GM19395 (cell line): Measurements from ENCODE around the gene JPH2.
"Not testable (repeated sequence)": the region's sequence is repeated elsewhere in the genome, so short reads cannot be mapped to it uniquely, and the experiment has no call there.

Experiments used
- ATAC-seq: cut with Tn5 transposase; IDR thresholded peaks from one replicate; pipeline ENCODE4 v1.9.1; 2021; ENCODE audit warnings: mild to moderate bottlenecking, moderate library complexity; ENCODE audit not compliant: unreplicated experiment

The JPH2 gene

GRCh38 chr20:44159711-44160110 lies 27.3 kb downstream of the JPH2 start:
- no peak for ATAC-seq

- ATAC-seq: no peak
These were observed 27.9 kb downstream of the JPH2 start for GRCh38 chr20:44159125-44159524.

- no peak for ATAC-seq
These were observed 29.9 kb downstream of the JPH2 start for GRCh38 chr20:44157061-44157460.

GRCh38 chr20:44154521-44155001 lies 32.4 kb downstream of the JPH2 start:
- no peak for ATAC-seq

- ATAC-seq: no peak
These were observed 33.3 kb downstream of the JPH2 start for GRCh38 chr20:44153636-44154043.

- ATAC-seq: no peak
These were observed 35.2 kb downstream of the JPH2 start for GRCh38 chr20:44151621-44152416.

GRCh38 chr20:44146272-44146671 lies 40.7 kb downstream of the JPH2 start:
- no peak for ATAC-seq

- no peak for ATAC-seq
These were observed 41.7 kb downstream of the JPH2 start for GRCh38 chr20:44145131-44145775.

- no peak for ATAC-seq
These were observed 43.1 kb downstream of the JPH2 start for GRCh38 chr20:44143936-44144335.

GRCh38 chr20:44142413-44142812 lies 44.6 kb downstream of the JPH2 start:
- ATAC-seq: no peak

- no peak for ATAC-seq
These were observed 45.1 kb downstream of the JPH2 start for GRCh38 chr20:44141873-44142272.

GRCh38 chr20:44138867-44139266 lies 48.1 kb downstream of the JPH2 start:
- ATAC-seq: no peak

GRCh38 chr20:44137266-44137801 lies 49.7 kb downstream of the JPH2 start:
- ATAC-seq: no peak

- ATAC-seq: no peak
These were observed 50.3 kb downstream of the JPH2 start for GRCh38 chr20:44136579-44137265.

- ATAC-seq: no peak
These were observed 51.4 kb downstream of the JPH2 start for GRCh38 chr20:44135417-44136204.

GRCh38 chr20:44135012-44135412 lies 52.0 kb downstream of the JPH2 start:
- ATAC-seq: no peak

- no peak for ATAC-seq
These were observed 53.6 kb downstream of the JPH2 start for GRCh38 chr20:44133424-44133823.

GRCh38 chr20:44131704-44132103 lies 55.3 kb downstream of the JPH2 start:
- ATAC-seq: no peak

- no peak for ATAC-seq
These were observed 56.9 kb downstream of the JPH2 start for GRCh38 chr20:44129911-44130718.

GRCh38 chr20:44129300-44129699 lies 57.7 kb downstream of the JPH2 start:
- ATAC-seq: not testable (repeated sequence)
